Measurements from ENCODE around the gene TNFAIP2.

The TNFAIP2 gene

DNA sequence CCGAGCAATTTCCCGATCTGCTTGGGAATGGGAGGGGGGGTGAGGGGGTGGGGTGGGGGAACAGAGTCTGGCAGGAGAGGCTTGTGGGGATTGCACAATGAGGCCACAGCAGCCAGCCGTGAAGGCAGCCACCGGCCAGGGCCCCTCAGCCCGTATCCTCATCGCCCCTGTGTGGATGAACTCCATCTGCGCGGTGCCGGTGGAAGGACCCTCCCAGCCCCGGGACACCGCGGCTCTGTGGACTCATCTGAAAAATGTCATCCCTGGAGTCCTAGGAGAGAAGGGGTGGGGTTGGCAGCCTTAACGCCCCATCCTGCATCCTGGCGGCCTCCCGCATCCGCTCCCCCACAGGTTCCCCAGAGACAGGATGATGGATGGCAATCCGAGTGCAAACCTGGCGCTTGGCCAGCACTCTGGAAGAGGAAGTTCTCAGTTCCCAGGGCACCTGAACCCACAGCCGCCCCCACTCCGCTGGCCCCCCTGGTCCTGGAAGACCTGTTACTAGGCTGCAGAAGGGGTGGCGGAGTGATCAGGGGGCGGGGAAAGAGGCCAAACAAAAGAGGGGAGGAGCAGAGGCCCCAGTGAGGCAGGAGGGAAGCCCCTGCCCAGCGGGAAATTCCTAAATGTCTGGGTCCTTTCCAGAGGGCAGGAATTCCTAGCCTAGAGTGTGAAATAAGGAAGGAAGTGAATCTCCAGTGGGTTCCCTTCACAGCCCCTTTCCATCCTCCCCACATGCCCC, 1.2 kb upstream of the TNFAIP2 start:
- Histone ChIP-seq H3K36me3 (ENCODE audit: control insufficient read depth, low read depth, low read length) (no peaks in the 10 kb centered on the region), H3K4me1 (ENCODE audit: control insufficient read depth, low read depth, low read length) (peaks cover 12% of the 10 kb centered on the region), H3K4me3 (ENCODE audit: low read length) (peak overlapping the region; percentile 49), H3K27ac (ENCODE audit: low read length) (no peak overlapping the region), H3K9me3 (ENCODE audit: control insufficient read depth, low read depth, low read length) (no peaks in the 10 kb centered on the region), H3K27me3 (ENCODE audit: control insufficient read depth, insufficient read depth, low read length) (peaks cover 36% of the 10 kb centered on the region), H3K9ac (ENCODE audit: low read length) (peak overlapping the region; percentile 16)

DNA sequence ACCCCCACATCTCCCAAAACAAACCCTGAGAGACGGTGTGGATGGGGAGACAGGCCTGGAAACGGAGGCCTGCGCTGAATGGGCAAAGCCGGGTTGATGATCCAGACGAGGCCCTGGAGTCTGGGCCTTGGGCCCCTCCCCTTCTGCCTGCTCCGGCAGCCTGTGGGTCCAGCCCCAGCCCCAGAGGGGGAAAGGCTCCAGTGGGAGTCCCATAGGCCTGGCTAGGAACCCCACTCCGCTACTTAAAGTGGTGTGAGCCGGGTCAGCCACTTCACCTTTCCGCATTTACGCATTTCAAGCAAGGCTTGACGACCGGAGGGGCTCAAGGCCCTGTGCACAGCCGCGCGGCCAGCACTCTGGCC, 695 bp upstream of the TNFAIP2 start:
- H3K4me1 ChIP-seq (ENCODE audit: control insufficient read depth, low read depth, low read length): peaks cover 12% of the 10 kb centered on the region
- H3K9ac ChIP-seq (ENCODE audit: low read length): peak overlapping the region; percentile 16
- no peaks in the 10 kb centered on the region for H3K36me3 ChIP-seq (ENCODE audit: control insufficient read depth, low read depth, low read length)
- H3K27me3 ChIP-seq (ENCODE audit: control insufficient read depth, insufficient read depth, low read length): peaks cover 39% of the 10 kb centered on the region
- no peaks in the 10 kb centered on the region for H3K9me3 ChIP-seq (ENCODE audit: control insufficient read depth, low read depth, low read length)
- H3K27ac ChIP-seq (ENCODE audit: low read length): no peak overlapping the region
- peak overlapping the region; percentile 49 for H3K4me3 ChIP-seq (ENCODE audit: low read length)

DNA sequence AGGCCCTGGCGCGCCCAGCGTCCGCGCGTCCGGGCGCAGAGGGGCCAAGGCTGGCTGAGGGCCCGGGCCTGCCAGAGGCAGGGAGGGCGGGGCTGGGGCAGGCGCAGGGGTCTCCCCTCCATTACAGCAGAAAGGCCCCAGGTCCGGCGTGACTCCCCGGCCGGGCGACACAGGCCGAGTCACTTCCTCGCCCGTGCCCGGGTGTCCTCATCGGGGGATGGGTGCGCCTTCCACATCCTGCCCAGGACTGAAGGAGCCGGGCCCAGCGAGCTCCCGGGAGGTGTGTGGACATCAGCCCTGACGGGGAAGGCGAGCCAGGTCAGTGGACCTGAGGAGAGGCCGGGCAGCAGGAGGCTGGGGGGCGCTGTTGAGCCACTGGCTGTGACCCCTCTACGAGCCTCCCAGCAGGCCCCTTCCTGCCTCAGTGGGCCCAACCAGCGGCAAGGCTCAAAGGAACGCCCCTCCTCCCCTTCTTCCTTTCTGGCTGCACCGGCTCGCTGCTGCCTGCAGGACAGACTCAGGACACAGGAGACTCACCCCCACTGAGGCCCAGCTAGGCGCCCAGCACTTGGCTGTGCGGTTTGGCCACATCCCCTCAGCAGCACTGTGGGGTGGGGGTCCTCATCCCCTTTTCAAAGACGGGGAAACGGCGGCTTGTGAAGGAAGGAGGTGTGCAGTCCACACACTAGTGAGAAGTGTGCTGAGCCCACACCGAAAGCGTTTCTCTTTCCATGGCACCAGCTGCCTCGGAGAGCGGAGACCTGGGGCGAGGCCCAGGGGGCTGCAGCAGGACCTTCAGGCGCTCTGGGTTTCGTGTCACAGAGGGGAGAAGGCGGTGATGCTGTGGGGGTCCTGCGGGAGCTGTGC, 606 bp downstream of the TNFAIP2 start:
- Histone ChIP-seq H3K9me3 (ENCODE audit: control insufficient read depth, low read depth, low read length) (no peaks in the 10 kb centered on the region), H3K9ac (ENCODE audit: low read length) (no peak overlapping the region), H3K27me3 (ENCODE audit: control insufficient read depth, insufficient read depth, low read length) (peaks cover 46% of the 10 kb centered on the region), H3K4me1 (ENCODE audit: control insufficient read depth, low read depth, low read length) (peaks cover 12% of the 10 kb centered on the region), H3K4me3 (ENCODE audit: low read length) (peak overlapping the region; percentile 35), H3K36me3 (ENCODE audit: control insufficient read depth, low read depth, low read length) (no peaks in the 10 kb centered on the region), H3K27ac (ENCODE audit: low read length) (no peak overlapping the region)

DNA sequence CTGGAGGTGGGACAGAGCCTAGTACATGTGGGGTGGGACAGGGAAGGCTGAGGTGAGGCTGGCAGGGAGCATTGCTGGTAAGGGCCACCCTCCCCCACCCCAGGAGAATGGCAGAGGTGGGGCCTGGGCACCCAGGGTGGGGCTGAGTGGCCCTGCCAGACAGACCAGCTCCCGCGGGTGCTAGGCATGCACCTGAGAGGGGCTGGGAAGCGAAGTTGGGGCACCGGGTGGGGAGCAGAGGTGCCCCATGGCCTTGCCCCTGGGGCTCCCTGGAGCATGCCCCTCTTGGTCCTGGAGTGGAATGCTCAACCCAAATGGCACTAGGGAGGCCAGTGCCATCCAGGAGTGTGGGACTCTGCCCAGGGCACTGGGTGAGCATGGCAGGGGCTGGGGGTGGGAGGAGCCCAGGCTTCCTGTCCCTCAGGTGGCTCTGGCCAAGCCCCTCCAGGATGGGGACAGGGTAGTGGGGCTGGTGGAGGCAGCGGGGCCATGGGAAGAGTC, 1.3 kb downstream of the TNFAIP2 start:
- Histone ChIP-seq H3K9me3 (ENCODE audit: control insufficient read depth, low read depth, low read length) (no peaks in the 10 kb centered on the region), H3K4me1 (ENCODE audit: control insufficient read depth, low read depth, low read length) (peaks cover 12% of the 10 kb centered on the region), H3K27me3 (ENCODE audit: control insufficient read depth, insufficient read depth, low read length) (peaks cover 46% of the 10 kb centered on the region), H3K4me3 (ENCODE audit: low read length) (no peak overlapping the region), H3K9ac (ENCODE audit: low read length) (no peak overlapping the region), H3K36me3 (ENCODE audit: control insufficient read depth, low read depth, low read length) (no peaks in the 10 kb centered on the region), H3K27ac (ENCODE audit: low read length) (no peak overlapping the region)

DNA sequence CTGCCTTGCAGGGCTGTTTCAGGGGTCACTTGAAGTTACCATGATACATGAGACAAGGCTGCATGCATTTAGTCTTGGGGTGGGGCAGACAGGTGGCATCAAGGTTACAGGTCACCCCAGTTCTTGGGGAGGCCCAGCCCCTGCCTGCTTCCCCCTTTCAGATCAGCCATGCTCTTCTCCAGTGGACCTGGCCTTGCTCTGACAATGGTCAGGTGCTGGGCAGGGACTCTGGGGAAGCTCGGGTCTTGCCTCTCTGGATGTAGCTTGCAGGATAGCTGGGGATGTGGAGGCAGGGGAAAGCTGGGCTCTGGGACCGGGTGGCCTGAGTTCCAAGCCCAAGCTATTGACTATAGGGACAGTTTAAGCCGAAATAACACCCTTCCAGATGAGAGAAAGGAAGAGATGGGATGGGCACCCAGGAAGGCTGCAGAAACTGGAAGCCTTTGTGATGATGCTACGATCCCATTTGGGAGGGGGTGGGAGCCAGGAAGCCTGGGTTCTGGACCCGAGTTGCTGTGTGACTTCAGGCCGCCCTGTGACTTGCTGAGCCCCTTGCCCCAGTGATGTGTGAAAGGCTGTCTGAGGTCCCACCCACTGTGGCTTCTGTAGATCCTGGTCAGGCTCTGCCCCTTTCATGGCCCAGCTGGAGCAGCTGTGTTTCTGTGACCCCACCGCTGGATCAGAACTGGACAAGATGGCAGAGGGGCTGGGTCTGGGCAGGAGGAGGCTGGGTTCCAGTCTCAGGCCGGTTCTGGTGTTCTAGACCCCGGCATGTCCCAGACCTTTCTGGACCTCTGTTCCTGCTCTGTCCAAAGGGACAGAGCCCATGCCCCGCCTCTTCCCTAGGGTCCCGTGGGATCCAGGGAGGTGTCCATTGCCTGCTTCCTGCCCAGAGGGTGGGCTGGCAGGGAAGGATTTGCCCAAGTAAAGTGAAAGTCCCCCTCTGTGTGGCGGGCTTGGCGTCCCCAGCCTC, 2.1 kb downstream of the TNFAIP2 start:
- Histone ChIP-seq H3K9me3 (ENCODE audit: control insufficient read depth, low read depth, low read length) (no peaks in the 10 kb centered on the region), H3K4me1 (ENCODE audit: control insufficient read depth, low read depth, low read length) (peaks cover 12% of the 10 kb centered on the region), H3K27ac (ENCODE audit: low read length) (no peak overlapping the region), H3K36me3 (ENCODE audit: control insufficient read depth, low read depth, low read length) (no peaks in the 10 kb centered on the region), H3K4me3 (ENCODE audit: low read length) (no peak overlapping the region), H3K9ac (ENCODE audit: low read length) (no peak overlapping the region), H3K27me3 (ENCODE audit: control insufficient read depth, insufficient read depth, low read length) (peaks cover 46% of the 10 kb centered on the region)

DNA sequence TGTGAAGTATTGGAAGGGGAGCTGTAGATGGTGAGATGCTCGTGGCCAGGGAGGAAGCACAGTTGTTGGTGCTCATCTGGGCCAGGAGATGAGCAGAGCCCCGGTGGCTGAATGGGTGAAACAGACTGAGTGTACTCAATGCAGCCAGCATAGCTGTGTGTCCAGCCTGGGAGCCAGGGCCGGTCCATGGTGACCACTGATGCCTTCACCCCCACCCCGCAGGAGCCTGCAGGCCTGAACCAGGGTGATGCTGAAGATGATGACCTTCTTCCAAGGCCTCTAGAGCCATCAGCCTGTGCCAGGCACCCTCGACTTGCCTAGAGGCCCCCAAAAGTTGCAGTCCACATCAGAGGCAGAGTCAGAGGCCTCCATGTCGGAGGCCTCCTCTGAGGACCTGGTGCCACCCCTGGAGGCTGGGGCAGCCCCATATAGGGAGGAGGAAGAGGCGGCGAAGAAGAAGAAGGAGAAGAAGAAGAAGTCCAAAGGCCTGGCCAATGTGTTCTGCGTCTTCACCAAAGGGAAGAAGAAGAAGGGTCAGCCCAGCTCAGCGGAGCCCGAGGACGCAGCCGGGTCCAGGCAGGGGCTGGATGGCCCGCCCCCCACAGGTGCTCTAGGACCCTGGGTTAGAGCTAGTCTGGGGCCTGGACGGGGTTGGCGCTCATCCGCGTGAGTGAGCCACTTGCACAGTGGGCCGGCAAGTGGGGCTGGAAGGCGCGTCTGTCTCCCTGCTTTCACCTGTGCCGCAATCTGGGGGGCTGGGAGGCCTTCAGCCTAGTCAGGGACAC, 3.0 kb downstream of the TNFAIP2 start:
- no peak overlapping the region for H3K27ac ChIP-seq (ENCODE audit: low read length)
- no peaks in the 10 kb centered on the region for H3K36me3 ChIP-seq (ENCODE audit: control insufficient read depth, low read depth, low read length)
- no peak overlapping the region for H3K4me3 ChIP-seq (ENCODE audit: low read length)
- peaks cover 9% of the 10 kb centered on the region for H3K4me1 ChIP-seq (ENCODE audit: control insufficient read depth, low read depth, low read length)
- no peak overlapping the region for H3K9ac ChIP-seq (ENCODE audit: low read length)
- H3K27me3 ChIP-seq (ENCODE audit: control insufficient read depth, insufficient read depth, low read length): peaks cover 46% of the 10 kb centered on the region
- H3K9me3 ChIP-seq (ENCODE audit: control insufficient read depth, low read depth, low read length): no peaks in the 10 kb centered on the region

DNA sequence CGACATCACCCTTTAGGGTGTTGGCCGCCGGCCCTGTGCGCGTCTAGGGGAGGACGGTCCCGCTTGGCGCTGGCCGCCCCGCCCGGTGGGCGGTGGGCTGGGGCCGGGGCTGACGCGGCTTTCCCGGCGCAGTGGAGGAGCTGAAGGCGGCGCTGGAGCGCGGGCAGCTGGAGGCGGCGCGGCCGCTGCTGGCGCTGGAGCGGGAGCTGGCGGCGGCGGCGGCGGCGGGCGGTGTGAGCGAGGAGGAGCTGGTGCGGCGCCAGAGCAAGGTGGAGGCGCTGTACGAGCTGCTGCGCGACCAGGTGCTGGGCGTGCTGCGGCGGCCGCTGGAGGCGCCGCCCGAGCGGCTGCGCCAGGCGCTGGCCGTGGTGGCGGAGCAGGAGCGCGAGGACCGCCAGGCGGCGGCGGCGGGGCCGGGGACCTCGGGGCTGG, 3.6 kb downstream of the TNFAIP2 start:
- peaks cover 6% of the 10 kb centered on the region for H3K4me1 ChIP-seq (ENCODE audit: control insufficient read depth, low read depth, low read length)
- H3K27me3 ChIP-seq (ENCODE audit: control insufficient read depth, insufficient read depth, low read length): peaks cover 46% of the 10 kb centered on the region
- no peak overlapping the region for H3K9ac ChIP-seq (ENCODE audit: low read length)
- H3K27ac ChIP-seq (ENCODE audit: low read length): no peak overlapping the region
- no peaks in the 10 kb centered on the region for H3K9me3 ChIP-seq (ENCODE audit: control insufficient read depth, low read depth, low read length)
- no peak overlapping the region for H3K4me3 ChIP-seq (ENCODE audit: low read length)
- H3K36me3 ChIP-seq (ENCODE audit: control insufficient read depth, low read depth, low read length): no peaks in the 10 kb centered on the region

DNA sequence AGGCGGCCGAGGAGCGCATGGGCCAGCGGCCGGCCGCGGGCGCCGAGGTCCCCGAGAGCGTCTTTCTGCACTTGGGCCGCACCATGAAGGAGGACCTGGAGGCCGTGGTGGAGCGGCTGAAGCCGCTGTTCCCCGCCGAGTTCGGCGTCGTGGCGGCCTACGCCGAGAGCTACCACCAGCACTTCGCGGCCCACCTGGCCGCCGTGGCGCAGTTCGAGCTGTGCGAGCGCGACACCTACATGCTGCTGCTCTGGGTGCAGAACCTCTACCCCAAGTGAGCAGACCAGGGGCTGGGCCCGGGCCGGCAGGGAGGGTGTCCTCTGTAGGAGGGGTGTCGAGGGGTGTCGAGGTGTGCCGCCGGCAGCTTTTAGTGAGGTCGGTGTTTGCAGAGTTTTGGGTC, 4.1 kb downstream of the TNFAIP2 start:
- H3K9me3 ChIP-seq (ENCODE audit: control insufficient read depth, low read depth, low read length): no peaks in the 10 kb centered on the region
- H3K27me3 ChIP-seq (ENCODE audit: control insufficient read depth, insufficient read depth, low read length): peaks cover 45% of the 10 kb centered on the region
- peaks cover 4% of the 10 kb centered on the region for H3K4me1 ChIP-seq (ENCODE audit: control insufficient read depth, low read depth, low read length)
- H3K36me3 ChIP-seq (ENCODE audit: control insufficient read depth, low read depth, low read length): no peaks in the 10 kb centered on the region
- no peak overlapping the region for H3K4me3 ChIP-seq (ENCODE audit: low read length)
- no peak overlapping the region for H3K27ac ChIP-seq (ENCODE audit: low read length)
- H3K9ac ChIP-seq (ENCODE audit: low read length): no peak overlapping the region

DNA sequence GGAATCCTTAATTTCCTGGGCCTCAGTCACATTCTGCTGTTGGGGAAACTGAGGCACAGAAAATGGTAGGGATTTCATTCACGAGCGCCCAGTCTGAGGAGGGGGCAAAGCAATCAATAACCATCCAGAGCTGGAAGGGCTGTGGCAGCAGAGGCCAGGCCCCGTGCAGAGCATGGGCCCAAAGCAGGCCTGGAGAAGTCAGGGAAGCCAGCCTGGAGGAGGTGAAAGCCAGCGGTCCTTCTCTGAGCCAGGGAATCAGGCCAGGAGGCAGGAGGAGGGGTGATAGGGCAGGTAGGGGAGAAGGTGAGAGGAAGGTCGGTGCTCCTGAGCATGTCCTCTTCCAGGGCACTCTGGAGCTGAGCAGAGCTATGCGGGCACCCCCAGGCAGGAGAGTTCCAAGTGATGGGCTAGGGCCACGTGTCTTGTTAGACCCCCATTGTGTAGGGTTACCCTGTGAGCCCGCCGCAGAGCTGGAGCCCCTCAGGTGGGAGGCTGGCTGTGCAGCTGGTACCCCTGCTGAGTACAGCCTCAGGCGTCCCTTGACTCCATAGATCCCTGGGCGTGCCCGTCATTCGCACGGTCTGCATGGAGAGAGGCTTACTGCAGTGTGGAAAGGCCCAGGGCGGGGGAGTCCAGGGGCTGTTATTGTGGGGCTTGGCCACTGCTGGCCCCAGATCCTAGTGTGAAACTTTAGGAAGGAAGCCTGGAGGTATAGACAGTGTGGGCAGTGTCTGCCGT, 4.8 kb downstream of the TNFAIP2 start:
- Histone ChIP-seq H3K36me3 (ENCODE audit: control insufficient read depth, low read depth, low read length) (peaks cover 4% of the 10 kb centered on the region), H3K4me3 (ENCODE audit: low read length) (no peak overlapping the region), H3K9ac (ENCODE audit: low read length) (no peak overlapping the region), H3K27ac (ENCODE audit: low read length) (no peak overlapping the region), H3K27me3 (ENCODE audit: control insufficient read depth, insufficient read depth, low read length) (peaks cover 40% of the 10 kb centered on the region), H3K9me3 (ENCODE audit: control insufficient read depth, low read depth, low read length) (no peaks in the 10 kb centered on the region), H3K4me1 (ENCODE audit: control insufficient read depth, low read depth, low read length) (no peaks in the 10 kb centered on the region)

DNA sequence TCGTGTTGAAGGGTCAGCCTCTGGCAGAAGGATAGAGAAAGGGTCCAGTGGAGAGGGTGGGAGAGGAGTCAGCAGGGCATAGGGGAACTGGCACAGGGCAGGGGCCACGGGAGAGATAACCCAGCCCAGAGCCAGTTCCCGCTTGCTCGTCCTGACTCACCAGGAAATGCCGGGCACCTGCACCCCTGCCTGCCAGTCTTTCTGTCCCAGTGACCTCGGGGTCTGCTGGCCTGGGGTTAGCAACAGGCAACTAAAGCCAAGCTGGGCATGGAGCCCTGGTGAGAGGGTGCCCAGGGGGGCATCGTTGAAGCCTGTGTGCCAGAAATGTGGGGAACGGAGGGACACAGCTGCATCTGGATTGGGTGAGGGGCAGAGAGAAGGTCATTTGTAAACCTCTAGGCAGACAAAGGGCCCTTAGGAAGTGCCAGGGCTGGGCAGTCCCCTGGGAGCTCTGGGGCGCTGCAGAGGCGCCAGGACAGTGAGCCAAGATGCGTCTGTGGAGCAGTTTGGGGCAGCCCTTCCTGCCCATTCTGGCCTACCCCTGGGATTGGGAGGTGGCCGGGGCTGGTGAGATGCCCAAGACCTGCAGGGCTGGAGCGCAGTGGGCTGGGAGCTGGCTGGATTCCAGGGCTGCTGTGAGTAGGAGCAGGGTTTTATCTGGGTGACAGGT, 5.5 kb downstream of the TNFAIP2 start:
- H3K36me3 ChIP-seq (ENCODE audit: control insufficient read depth, low read depth, low read length): peaks cover 4% of the 10 kb centered on the region
- peaks cover 37% of the 10 kb centered on the region for H3K27me3 ChIP-seq (ENCODE audit: control insufficient read depth, insufficient read depth, low read length)
- H3K9ac ChIP-seq (ENCODE audit: low read length): no peak overlapping the region
- H3K27ac ChIP-seq (ENCODE audit: low read length): no peak overlapping the region
- no peaks in the 10 kb centered on the region for H3K9me3 ChIP-seq (ENCODE audit: control insufficient read depth, low read depth, low read length)
- H3K4me3 ChIP-seq (ENCODE audit: low read length): no peak overlapping the region
- H3K4me1 ChIP-seq (ENCODE audit: control insufficient read depth, low read depth, low read length): no peaks in the 10 kb centered on the region
